HepG2 (cell line): ENCODE measurements around the gene EXOC6B. TPM values are rescaled to one million over a fixed set of nuclear protein-coding genes. Genes with fewer than 3 reads are reported as not detected.
A peak's percentile ranks its signal among the peaks of the same experiment; 100 is the strongest.

Experiments used
- AGO2 ChIP-seq: fragments of 200-400 bp; formaldehyde crosslinking; optimal IDR thresholded peaks from 2 replicates; pipeline ENCODE3; 2017; ENCODE audit warnings: mild to moderate bottlenecking, low read depth, low read length, moderate library complexity
- BCL6 ChIP-seq: IDR thresholded peaks from 2 replicates; pipeline ENCODE4 v1.6.1; 2016; ENCODE audit warnings: missing genetic modification reagents, missing compliant biosample characterization
- EZH2 ChIP-seq: conservative IDR thresholded peaks from 2 replicates; pipeline ENCODE4 v1.6.1; 2012; ENCODE audit warnings: mild to moderate bottlenecking, low read depth, low read length, moderate library complexity
- FOXC1 ChIP-seq: sonication (generic); formaldehyde crosslinking; IDR thresholded peaks from 2 replicates; pipeline ENCODE4 v1.8.0; 2022; ENCODE audit warnings: mild to moderate bottlenecking, missing genetic modification reagents, borderline replicate concordance
- GATAD2A ChIP-seq: IDR thresholded peaks from 2 replicates; pipeline ENCODE4 v1.6.1; 2016
- GTF3A ChIP-seq: sonication (generic); formaldehyde crosslinking; conservative IDR thresholded peaks from 2 replicates; pipeline ENCODE4 v1.4.0; 2020; ENCODE audit warnings: mild to moderate bottlenecking, missing genetic modification reagents
- HCFC1 ChIP-seq: fragments of 150-350 bp; IDR thresholded peaks from 2 replicates; pipeline ENCODE4 v1.6.1; 2014; ENCODE audit warnings: low read depth, low read length
- HNRNPK ChIP-seq: fragments of 200-400 bp; formaldehyde crosslinking; IDR thresholded peaks from 2 replicates; pipeline ENCODE4 v1.6.1; 2018; ENCODE audit warnings: low read length, low read depth, moderate library complexity, mild to moderate bottlenecking; ENCODE audit not compliant: poor library complexity, severe bottlenecking
- HOXA7 ChIP-seq: sonication (generic); formaldehyde crosslinking; IDR thresholded peaks from 2 replicates; pipeline ENCODE4 v1.8.1; 2022; ENCODE audit warnings: mild to moderate bottlenecking, missing genetic modification reagents, moderate library complexity
- KDM6A ChIP-seq: IDR thresholded peaks from 2 replicates; pipeline ENCODE4 v1.6.1; 2016; ENCODE audit warnings: low read depth
- KLF9 ChIP-seq: IDR thresholded peaks from 2 replicates; pipeline ENCODE4 v1.6.1; 2016; ENCODE audit warnings: low read depth
- KMT2A ChIP-seq: sonication (generic); formaldehyde crosslinking; IDR thresholded peaks from 2 replicates; pipeline ENCODE4 v1.4.0; 2020; ENCODE audit warnings: missing genetic modification reagents
- MBNL3 ChIP-seq: fragments of 250-450 bp; sonication (Bioruptor Pico); conservative IDR thresholded peaks from 2 replicates; pipeline ENCODE4 v1.8.0; 2022; ENCODE audit warnings: mild to moderate bottlenecking, inconsistent platforms
- MED1 ChIP-seq: sonication (generic); formaldehyde crosslinking; IDR thresholded peaks from 2 replicates; pipeline ENCODE4 v1.4.0; 2020; ENCODE audit warnings: missing genetic modification reagents
- NFE2L1 ChIP-seq: sonication (generic); formaldehyde crosslinking; IDR thresholded peaks from 2 replicates; pipeline ENCODE4 v1.4.0; 2020; ENCODE audit warnings: missing genetic modification reagents, mild to moderate bottlenecking, borderline replicate concordance
- PAX8 ChIP-seq: sonication (generic); formaldehyde crosslinking; IDR thresholded peaks from 2 replicates; pipeline ENCODE4 v1.8.0; 2022; ENCODE audit warnings: mild to moderate bottlenecking, missing genetic modification reagents, borderline replicate concordance
- PCBP1 ChIP-seq: fragments of 200-400 bp; formaldehyde crosslinking; IDR thresholded peaks from 2 replicates; pipeline ENCODE4 v1.6.1; 2017; ENCODE audit warnings: mild to moderate bottlenecking, low read depth, low read length, borderline replicate concordance
- PHF5A ChIP-seq: IDR thresholded peaks from one replicate; pipeline ENCODE4 v1.6.1; 2018; ENCODE audit warnings: low read depth, missing genetic modification reagents; ENCODE audit not compliant: unreplicated experiment
- POLR2A ChIP-seq, 2 experiments: IDR thresholded peaks; 2 replicates each; pipeline ENCODE4 v1.6.1; 2011; ENCODE audit warnings: low read depth in 2 of 2, low read length in 2 of 2, mild to moderate bottlenecking in 1 of 2, moderate library complexity in 1 of 2; ENCODE audit not compliant: insufficient read depth in 1 of 2
- POLR2AphosphoS2 ChIP-seq: IDR thresholded peaks from 2 replicates; pipeline ENCODE4 v1.6.1; 2011; ENCODE audit warnings: low read depth, low read length, improper control_type of control experiment
- RAD51 ChIP-seq: fragments of 450-650 bp; IDR thresholded peaks from 2 replicates; pipeline ENCODE4 v1.6.1; 2016; ENCODE audit warnings: borderline replicate concordance
- SMAD9 ChIP-seq: sonication (generic); formaldehyde crosslinking; IDR thresholded peaks from 2 replicates; pipeline ENCODE4 v1.5.1; 2020; ENCODE audit warnings: mild to moderate bottlenecking, missing genetic modification reagents
- TARDBP ChIP-seq: sonication (generic); formaldehyde crosslinking; IDR thresholded peaks from 2 replicates; pipeline ENCODE4 v1.8.0; 2022; ENCODE audit warnings: mild to moderate bottlenecking, missing genetic modification reagents
- TCF12 ChIP-seq, 2 experiments: fragments of 450-650 bp in 1 of 2; sonication (generic) in 1 of 2; formaldehyde crosslinking in 1 of 2; IDR thresholded peaks; 2 replicates each; pipeline versions ENCODE4 v1.6.1 to v1.8.0; 2017 to 2022; ENCODE audit warnings: antibody characterized with exemption in 1 of 2, mild to moderate bottlenecking in 1 of 2, missing genetic modification reagents in 1 of 2, moderate library complexity in 1 of 2
- TP53 ChIP-seq: sonication (generic); formaldehyde crosslinking; conservative IDR thresholded peaks from 2 replicates; pipeline ENCODE4 v1.4.0; 2020; ENCODE audit warnings: missing genetic modification reagents
- ZKSCAN5 ChIP-seq: sonication (generic); formaldehyde crosslinking; IDR thresholded peaks from 2 replicates; pipeline ENCODE4 v1.5.1; 2020; ENCODE audit warnings: mild to moderate bottlenecking, missing genetic modification reagents
- ZMYM2 ChIP-seq: sonication (generic); formaldehyde crosslinking; IDR thresholded peaks from 2 replicates; pipeline ENCODE4 v1.8.0; 2022; ENCODE audit warnings: mild to moderate bottlenecking, missing genetic modification reagents
- ZMYM4 ChIP-seq: sonication (generic); formaldehyde crosslinking; IDR thresholded peaks from 2 replicates; pipeline ENCODE4 v1.8.1; 2023; ENCODE audit warnings: mild to moderate bottlenecking, missing genetic modification reagents
- ZNF17 ChIP-seq: sonication (generic); formaldehyde crosslinking; IDR thresholded peaks from 2 replicates; pipeline ENCODE4 v1.5.0; 2020; ENCODE audit warnings: mild to moderate bottlenecking, missing genetic modification reagents
- ZNF367 ChIP-seq: sonication (generic); formaldehyde crosslinking; IDR thresholded peaks from 2 replicates; pipeline ENCODE4 v1.4.0; 2020; ENCODE audit warnings: missing genetic modification reagents, borderline replicate concordance
- ZNF75D ChIP-seq: sonication (generic); formaldehyde crosslinking; IDR thresholded peaks from 2 replicates; pipeline ENCODE4 v1.8.1; 2023; ENCODE audit warnings: missing genetic modification reagents, mild to moderate bottlenecking, borderline replicate concordance
- ZNF841 ChIP-seq: sonication (generic); formaldehyde crosslinking; IDR thresholded peaks from 2 replicates; pipeline ENCODE4 v1.8.1; 2023; ENCODE audit warnings: missing genetic modification reagents, borderline replicate concordance
- ZNF891 ChIP-seq: sonication (generic); formaldehyde crosslinking; IDR thresholded peaks from 2 replicates; pipeline ENCODE4 v1.5.0; 2020; ENCODE audit warnings: mild to moderate bottlenecking, missing genetic modification reagents
- polyA plus RNA-seq, 8 experiments: library from polyadenylated mRNA; depleted of rRNA in 3 of 8; stranded (reverse) in 7 of 8; unstranded in 1 of 8; fragments of >200 nt; fragmentation: Illumina TruSeq in 4 of 8; extraction: Trizol in 4 of 8; gene quantifications; 2 replicates each; pipeline versions ENCODE4 v1.2.1 to v1.2.3, GENCODE V29; 2011 to 2016; ENCODE audit warnings: low read depth in 4 of 8, missing spikeins in 1 of 8, mixed read lengths in 1 of 8; ENCODE audit not compliant: insufficient read depth in 1 of 8
- total RNA-seq, 5 experiments: library from RNA; depleted of rRNA; stranded (reverse); fragments of >200 nt; fragmentation: Illumina TruSeq; extraction: Trizol; gene quantifications; 2 replicates each; pipeline ENCODE4 v1.2.3, GENCODE V29; 2016; ENCODE audit warnings: low read depth in 1 of 5
- TF ChIP-seq, protein P1 (sequence below): sonication (generic); formaldehyde crosslinking; conservative IDR thresholded peaks from 2 replicates; pipeline ENCODE4 v1.8.0; 2022; ENCODE audit warnings: low read depth, missing genetic modification reagents

Gene EXOC6B
- total and polyA plus RNA-seq, 2 of the 13 experiments (the other 11 are each of a cell fraction or from before 2014, with no cell fraction given): 9.1 to 15.9 TPM

DNA sequence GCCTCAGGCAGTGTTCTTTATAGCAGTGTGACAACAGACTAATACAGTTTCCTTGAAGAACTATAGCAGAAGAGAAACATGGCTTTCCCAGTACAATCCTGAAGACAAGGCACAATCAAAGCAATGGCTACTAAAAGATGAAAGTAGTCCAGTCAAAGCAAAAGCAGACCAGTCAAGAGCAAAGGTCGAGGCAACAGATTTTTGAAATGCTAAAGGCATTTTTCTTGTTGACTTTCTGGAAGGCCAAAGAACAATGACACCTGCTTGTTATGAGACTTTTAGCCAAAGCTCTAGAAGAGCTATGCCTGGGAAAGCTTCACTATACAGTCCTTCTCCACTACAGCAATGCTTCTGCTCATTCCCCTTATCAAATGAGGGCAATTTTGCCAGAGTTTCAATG lies 269.9 kb downstream of the EXOC6B start (continued):
- TF ChIP-seq ZMYM4 (CRISPR knock-in tag) (peak; percentile 79), NFE2L1 (CRISPR knock-in tag) (no peak), FOXC1 (CRISPR knock-in tag) (no peak), ZNF841 (CRISPR knock-in tag) (no peak), RAD51 (no peak), EZH2 (no peak), MED1 (CRISPR knock-in tag) (0 out of 2 replicates have a peak, but pooled peaks have one; percentile 29), ZNF367 (no peak), TP53 (CRISPR knock-in tag) (no peak), ZKSCAN5 (CRISPR knock-in tag) (no peak), HOXA7 (no peak), GTF3A (CRISPR knock-in tag) (no peak), POLR2AphosphoS2 (no peak), PAX8 (CRISPR knock-in tag) (no peak), BCL6 (CRISPR knock-in tag) (peak; percentile 50; the same call in 1 of the 2 replicates), ZNF891 (CRISPR knock-in tag) (no peak), KLF9 (CRISPR knock-in tag) (no peak), TCF12 (IDR thresholded peaks at IDR 0.05) (no peak), TCF12 (CRISPR knock-in tag; IDR thresholded peaks at IDR 0.05) (no peak), KMT2A (CRISPR knock-in tag) (no peak), POLR2A (IDR thresholded peaks at IDR 0.05; ENCODE audit: insufficient read depth in 1 of 2, low read depth in 2 of 2, low read length in 2 of 2) (no peak), TARDBP (CRISPR knock-in tag) (peak; percentile 55; the same call in 1 of the 2 replicates), PHF5A (CRISPR knock-in tag) (no peak), HNRNPK (no peak), KDM6A (CRISPR knock-in tag) (peak; percentile 39; the same call in 1 of the 2 replicates), MBNL3 (CRISPR knock-in tag) (no peak), SMAD9 (no peak), ZNF17 (CRISPR knock-in tag) (no peak), PCBP1 (no peak), ZMYM2 (CRISPR knock-in tag) (no peak), AGO2 (no peak), HCFC1 (no peak), GATAD2A (0 out of 2 replicates have a peak, but pooled peaks have one; percentile 18), ZNF75D (no peak)
- TF ChIP-seq, protein P1, sequence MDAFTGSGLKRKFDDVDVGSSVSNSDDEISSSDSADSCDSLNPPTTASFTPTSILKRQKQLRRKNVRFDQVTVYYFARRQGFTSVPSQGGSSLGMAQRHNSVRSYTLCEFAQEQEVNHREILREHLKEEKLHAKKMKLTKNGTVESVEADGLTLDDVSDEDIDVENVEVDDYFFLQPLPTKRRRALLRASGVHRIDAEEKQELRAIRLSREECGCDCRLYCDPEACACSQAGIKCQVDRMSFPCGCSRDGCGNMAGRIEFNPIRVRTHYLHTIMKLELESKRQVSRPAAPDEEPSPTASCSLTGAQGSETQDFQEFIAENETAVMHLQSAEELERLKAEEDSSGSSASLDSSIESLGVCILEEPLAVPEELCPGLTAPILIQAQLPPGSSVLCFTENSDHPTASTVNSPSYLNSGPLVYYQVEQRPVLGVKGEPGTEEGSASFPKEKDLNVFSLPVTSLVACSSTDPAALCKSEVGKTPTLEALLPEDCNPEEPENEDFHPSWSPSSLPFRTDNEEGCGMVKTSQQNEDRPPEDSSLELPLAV (CRISPR knock-in tag): no peak
